NCI-H774 (cell line): ENCODE results near the gene CPA5.
"Not testable (repeated sequence)": the region's sequence is repeated elsewhere in the genome, so short reads cannot be mapped to it uniquely, and the experiment has no call there.

Source experiments
- DNase-seq: peaks from one replicate; lab custom pipeline; 2025; lab: John Stamatoyannopoulos, UW

Gene CPA5

GRCh38 chr7:130359276-130359857 is 14.8 kb downstream of the CPA5 start:
- DNase-seq = no peak

DNA sequence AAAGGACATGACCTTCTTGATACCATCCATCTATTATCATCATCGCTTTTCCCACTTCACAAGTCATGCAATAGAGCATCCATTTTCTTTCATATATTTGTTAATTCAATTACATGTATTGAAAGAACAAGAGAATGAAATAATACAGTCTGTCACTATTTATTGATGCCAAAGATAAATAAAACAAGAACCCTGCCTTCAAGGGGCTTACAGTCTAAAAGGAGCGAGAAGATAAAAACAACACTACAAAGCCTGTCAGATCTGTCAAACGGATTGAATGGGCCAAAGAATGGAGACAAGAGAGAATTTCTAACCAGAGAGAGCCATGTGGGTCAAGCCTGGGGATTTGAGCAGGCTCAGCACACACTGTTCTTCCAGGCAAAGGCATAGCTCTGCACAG is 15.9 kb downstream of the CPA5 start:
- DNase-seq = no peak

DNA sequence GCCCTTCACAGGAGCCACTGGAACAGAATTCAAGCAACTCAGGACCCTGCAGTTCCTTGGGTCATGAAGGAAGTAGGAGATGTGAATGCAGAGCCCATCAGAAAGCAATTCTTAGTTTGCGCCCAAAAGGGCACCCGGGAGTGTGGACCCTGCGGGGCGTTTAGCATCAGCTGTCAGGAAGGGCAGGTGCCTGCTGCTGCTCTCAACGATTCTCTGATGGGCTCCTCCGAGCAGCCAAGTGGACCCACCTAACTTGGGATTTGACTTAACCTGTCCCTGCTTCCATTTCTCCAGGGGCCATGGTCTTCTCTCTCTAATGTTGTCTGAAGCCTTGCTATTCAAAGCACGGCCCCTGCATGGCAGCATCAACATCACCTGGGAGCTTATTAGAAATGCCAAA is 17.1 kb downstream of the CPA5 start:
- no peak for DNase-seq

DNA sequence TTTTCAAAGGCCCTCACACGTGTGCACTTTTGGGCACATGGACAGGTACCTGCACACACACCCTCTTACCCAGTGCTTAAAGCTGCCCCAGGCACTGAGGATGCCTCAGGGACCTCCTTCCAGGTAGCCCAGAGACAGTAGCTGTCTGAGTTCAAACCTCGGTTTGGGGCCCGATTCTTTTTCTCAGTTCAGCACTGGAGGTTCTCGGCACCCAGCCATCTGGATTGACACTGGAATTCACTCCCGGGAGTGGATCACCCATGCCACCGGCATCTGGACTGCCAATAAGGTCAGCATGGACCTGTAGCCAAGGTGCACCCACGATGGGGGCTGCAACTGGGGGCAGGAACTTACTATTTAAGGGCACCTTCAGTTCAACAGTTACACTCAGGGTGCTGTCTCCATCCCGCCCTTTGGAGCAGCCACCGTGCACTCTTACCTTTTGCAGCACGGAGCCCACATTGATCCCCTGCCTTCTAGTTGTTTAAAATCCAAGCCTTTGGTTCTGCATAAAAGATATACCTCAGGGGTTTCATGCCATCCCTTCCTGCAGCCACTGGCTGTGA is 17.7 kb downstream of the CPA5 start:
- DNase-seq = no peak

GRCh38 chr7:130363026-130363847 is 18.6 kb downstream of the CPA5 start:
- no peak for DNase-seq

DNA sequence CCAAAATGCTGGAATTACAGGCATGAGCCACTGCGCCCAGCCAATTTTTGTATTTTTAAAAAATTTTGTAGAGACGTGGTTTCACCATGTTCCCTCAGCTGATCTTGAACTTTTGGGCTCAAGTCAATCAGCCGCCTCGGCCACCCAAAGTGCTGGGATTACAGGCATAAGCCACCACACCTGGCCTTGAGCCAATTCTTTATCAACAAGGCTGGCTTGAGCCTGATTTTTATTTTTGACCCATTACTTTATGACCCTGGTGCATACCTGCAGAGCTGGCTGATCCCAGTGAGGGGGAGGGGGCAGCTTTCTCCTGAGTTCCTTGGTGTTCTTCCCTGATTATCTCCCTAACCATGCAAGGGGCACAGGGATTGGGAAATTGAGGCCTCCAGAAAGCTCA is 19.8 kb downstream of the CPA5 start:
- DNase-seq = no peak

DNA sequence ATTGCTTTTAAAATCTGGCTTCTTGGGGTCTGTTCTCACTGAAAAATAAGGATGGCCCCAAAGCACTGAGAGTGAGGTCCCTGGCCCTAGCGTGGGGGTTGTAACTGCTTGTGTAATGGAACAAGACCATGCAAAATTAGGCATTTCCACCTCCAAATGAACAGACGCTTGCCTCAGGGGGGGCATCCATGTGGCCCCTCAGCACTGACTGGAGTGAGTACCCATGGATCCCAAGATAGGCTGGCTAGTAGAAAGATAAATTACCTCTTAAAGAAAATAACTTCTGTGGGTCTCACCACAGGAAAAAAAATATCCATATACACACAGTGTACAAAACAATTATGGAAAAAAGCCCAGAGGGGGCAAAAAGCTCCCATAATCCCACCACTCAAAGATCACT is 20.5 kb downstream of the CPA5 start:
- no peak for DNase-seq

GRCh38 chr7:130365511-130366441 is 21.2 kb downstream of the CPA5 start:
- DNase-seq = peak; percentile 99

GRCh38 chr7:130366564-130366963 is 21.9 kb downstream of the CPA5 start:
- no peak for DNase-seq

- DNase-seq = no peak
These were observed 22.6 kb downstream of the CPA5 start for GRCh38 chr7:130367088-130367755.

GRCh38 chr7:130367836-130368746 is 23.5 kb downstream of the CPA5 start:
- DNase-seq = no peak

DNA sequence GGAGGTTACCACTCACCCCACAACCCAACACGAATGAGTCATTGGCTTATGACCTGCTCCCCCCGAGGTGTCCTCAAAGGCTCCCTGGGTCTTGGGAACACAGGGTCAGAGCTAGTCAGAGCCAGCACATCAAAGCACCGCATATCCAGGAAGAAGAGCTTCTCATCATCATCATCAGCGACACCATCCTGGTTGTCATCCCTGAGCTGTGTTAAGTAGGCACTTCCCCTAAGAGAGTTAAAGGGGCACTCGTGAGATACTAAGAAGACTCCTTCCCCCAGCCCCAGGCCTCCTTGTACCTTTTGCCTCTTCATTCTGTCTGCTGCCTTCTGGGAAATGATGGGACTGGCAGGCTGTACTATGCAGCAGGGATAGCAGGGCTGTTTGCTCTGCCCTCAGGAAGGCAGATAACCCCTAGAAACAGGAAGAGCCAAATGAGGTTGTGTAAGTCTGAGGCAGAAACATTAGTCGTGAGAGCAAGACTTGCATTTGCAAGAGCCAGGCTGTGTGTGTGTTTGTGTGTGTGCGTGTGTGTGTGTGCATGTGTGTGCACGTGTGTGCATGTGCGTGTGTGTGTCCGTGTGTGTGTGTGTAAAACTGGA is 24.6 kb downstream of the CPA5 start:
- DNase-seq = no peak

GRCh38 chr7:130369831-130370550 is 25.4 kb downstream of the CPA5 start:
- DNase-seq = no peak

GRCh38 chr7:130371046-130371445 is 26.4 kb downstream of the CPA5 start:
- DNase-seq = no peak

- no peak for DNase-seq
These were observed 28.0 kb downstream of the CPA5 start for GRCh38 chr7:130372402-130373165.

GRCh38 chr7:130374507-130374906 is 29.9 kb downstream of the CPA5 start:
- DNase-seq = no peak

DNA sequence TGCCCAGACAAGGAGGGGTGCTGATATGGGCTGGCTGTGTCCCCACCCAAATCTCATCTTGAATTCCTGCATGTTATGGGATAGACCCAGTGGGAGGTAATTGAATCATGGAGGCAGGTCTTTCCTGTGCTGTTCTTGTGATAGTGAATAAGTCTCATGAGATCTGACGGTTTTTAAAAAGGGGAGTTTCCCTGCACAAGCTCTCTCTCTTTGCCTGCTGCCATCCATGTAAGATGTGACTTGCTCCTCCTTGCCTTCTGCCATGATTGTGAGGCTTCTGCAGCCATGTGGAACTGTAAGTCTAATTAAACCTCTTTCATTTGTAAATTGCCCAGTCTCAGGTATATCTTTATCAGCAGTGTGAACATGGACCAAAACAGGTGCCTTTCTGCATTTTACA is 31.8 kb downstream of the CPA5 start:
- not testable (repeated sequence) for DNase-seq

DNA sequence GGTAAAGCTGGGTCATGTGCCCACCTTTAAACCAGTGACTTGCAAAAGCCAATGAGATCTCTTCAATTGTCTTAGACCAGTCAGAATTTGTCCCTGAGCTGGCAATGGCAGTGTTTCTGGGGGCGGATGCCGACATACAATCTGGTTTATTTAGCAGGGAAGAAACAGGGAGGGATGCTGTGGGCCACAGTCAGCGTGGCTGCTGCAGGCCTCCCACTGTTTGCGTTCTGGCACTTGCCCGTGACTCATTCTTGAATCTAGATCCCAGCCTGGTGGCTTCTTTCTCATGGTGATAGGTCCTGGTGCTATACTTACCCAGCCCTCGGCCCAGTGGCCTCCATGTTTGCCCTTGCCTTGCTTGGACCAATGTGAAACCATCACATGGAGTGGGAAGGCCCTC is 32.6 kb downstream of the CPA5 start:
- DNase-seq = no peak

DNA sequence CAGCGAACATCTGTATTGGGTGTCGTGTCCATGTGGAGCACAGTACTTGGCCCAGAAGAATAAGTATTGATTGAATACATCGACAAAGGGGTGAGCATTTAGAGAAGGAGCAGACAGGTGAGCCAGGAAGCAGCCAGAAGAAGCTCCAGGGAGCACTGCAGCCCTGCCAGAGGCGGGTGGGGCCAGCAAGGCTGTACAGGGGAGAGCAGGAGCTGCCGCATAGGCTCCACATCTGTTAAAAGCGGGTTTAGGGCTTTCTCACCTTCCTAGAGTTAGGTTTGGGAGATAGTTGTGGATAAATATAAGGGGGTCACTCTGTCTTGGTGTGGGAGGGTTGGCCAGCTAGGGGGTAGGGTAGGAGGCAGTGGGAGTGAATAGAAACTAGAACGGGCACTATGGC is 34.4 kb downstream of the CPA5 start:
- DNase-seq = no peak
